Transverse colon (tissue), 4 donors: Measurements from ENCODE around the gene CFAP410. TPM values are rescaled to one million over a fixed set of nuclear protein-coding genes. Genes with fewer than 3 reads are reported as not detected.

ENCODE experiments used
- DNase-seq: peaks from one replicate; pipeline ENCODE4 v3.0.0-alpha.2; 2019
- H3K27ac ChIP-seq, 4 donors: fragments of 200-600 bp; sonication (generic); 2 replicates each; pipeline ENCODE4 v1.5.1; 2016 to 2018; ENCODE audit warnings: inconsistent platforms in 4 of 4
- H3K27me3 ChIP-seq: fragments of 200-600 bp; sonication (generic); 2 replicates; pipeline ENCODE4 v1.5.1; 2017; ENCODE audit warnings: inconsistent platforms
- H3K36me3 ChIP-seq, 4 donors: fragments of 200-600 bp; sonication (generic); 2 replicates each; pipeline ENCODE4 v1.5.1; 2017 to 2019; ENCODE audit warnings: inconsistent platforms in 4 of 4
- H3K4me1 ChIP-seq, 4 donors: fragments of 200-600 bp; sonication (generic); 2 replicates each; pipeline ENCODE4 v1.5.1; 2017 to 2020; ENCODE audit warnings: inconsistent platforms in 4 of 4
- H3K4me3 ChIP-seq, 4 donors: fragments of 200-600 bp; sonication (generic); 1 replicate in 1 of 4; 2 replicates in 3 of 4; pipeline versions ENCODE4 v1.5.1 to v1.6.1; 2017 to 2019; ENCODE audit warnings: inconsistent platforms in 4 of 4
- H3K9me3 ChIP-seq, 2 donors: fragments of 200-600 bp; sonication (generic); 2 replicates each; pipeline ENCODE4 v1.5.1; 2017 to 2019; ENCODE audit warnings: inconsistent platforms in 2 of 2
- EP300 ChIP-seq: sonication (generic); formaldehyde crosslinking; IDR thresholded peaks from one replicate; pipeline ENCODE4 v1.6.1; 2017; ENCODE audit warnings: antibody characterized with exemption, low read depth
- POLR2A ChIP-seq: fragments of 450-650 bp; IDR thresholded peaks from one replicate; pipeline ENCODE4 v1.6.1; 2016; ENCODE audit warnings: antibody characterized with exemption, mild to moderate bottlenecking, moderate library complexity
- POLR2AphosphoS5 ChIP-seq, 3 donors: sonication (generic); formaldehyde crosslinking; IDR thresholded peaks; one replicate each; pipeline ENCODE4 v1.6.1; 2016; ENCODE audit warnings: antibody characterized with exemption in 3 of 3
- WGBS, 2 donors: methylation state at CpG; one replicate each; pipeline ENCODE4 v1.1.5; 2018; ENCODE audit warnings: low coverage in 1 of 2; 5-methylcytosine and 5-hydroxymethylcytosine counted together
- in situ Hi-C, 4 donors: fragments of 200-750 bp; cut with MboI; loops; one replicate each; pipeline versions ENCODE4 v1.15.0 to v1.15.1; 2017; ENCODE audit warnings: low sequenced_read_pairs in 3 of 4, low pct_ligation_motif_present in 1 of 4, low pct_unique_long_range_greater_than_20kb in 1 of 4
- intact Hi-C: fragments of 100-400 bp; cut with DNase I; formaldehyde crosslinking; loops from one replicate; pipeline ENCODE4 v1.15.1; 2023; ENCODE audit warnings: low total_unique reads
- total RNA-seq, 4 donors: library from RNA; depleted of rRNA; stranded (reverse); fragments of >200 nt; gene quantifications; one replicate each; pipeline ENCODE4 v1.1.0, GENCODE V29; 2016
- TF ChIP-seq, protein P1 (sequence below), 5 experiments: fragments of 200-600 bp in 3 of 5; fragments of 450-650 bp in 2 of 5; sonication (generic) in 3 of 5; IDR thresholded peaks; 1 replicate in 2 of 5; 2 replicates in 3 of 5; pipeline ENCODE4 v1.5.1; 2016 to 2017; ENCODE audit warnings: antibody characterized with exemption in 5 of 5, inconsistent platforms in 3 of 5, mild to moderate bottlenecking in 2 of 5, moderate library complexity in 1 of 5

Gene CFAP410
- total RNA-seq, 4 donors from 2014 or later = 17.2 to 41.3 (median 32.2) TPM

DNA sequence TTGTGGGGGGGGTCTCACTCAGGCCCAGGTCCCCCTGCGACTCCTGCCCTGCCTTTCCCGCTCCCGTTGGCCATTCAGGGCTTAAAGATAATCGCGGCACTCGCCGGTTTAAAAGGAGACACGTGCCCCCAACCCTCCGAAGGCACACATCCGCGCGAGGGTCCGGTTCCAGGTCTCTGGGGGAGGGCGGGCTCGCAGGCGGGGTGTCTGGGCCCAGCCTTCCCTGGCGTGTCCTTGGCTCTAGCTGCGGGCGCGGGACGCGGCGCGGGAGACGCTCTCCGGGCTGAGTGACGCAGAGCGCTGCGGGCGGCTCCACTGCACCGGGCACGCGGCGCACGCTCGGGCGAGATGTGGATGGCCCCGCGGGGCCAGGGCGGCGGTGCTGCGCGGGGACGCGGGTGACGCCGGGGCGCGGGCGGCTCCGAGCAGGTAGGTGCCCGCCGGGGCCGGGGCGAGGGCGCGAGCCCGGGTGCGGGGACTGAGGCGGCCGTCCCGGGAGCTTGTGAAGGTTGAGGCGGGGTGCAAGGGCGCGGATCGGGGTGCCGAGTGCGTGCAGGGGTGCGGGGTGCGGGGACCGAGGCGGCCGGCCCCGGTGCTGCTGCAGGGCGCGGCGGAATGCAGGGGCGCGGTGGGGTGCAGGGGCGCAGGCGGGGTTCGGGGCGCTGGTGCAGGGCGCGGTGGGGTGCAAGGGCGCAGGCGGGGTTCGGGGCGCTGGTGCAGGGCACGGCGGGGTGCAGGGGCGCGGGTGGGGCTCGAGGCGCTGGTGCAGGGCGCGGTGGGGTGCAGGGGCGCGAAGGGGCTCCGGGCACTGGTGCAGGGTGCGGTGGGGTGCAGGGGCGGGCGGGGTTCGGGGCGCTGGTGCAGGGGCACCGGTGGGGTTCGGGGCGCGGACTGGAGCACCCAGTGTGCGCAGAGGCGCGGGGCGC lies 10.9 kb upstream of the CFAP410 start:
- TF ChIP-seq POLR2AphosphoS5 (IDR thresholded peaks at IDR 0.05) (no peak), POLR2A (no peak), EP300 (no peak)
- TF ChIP-seq, protein P1, sequence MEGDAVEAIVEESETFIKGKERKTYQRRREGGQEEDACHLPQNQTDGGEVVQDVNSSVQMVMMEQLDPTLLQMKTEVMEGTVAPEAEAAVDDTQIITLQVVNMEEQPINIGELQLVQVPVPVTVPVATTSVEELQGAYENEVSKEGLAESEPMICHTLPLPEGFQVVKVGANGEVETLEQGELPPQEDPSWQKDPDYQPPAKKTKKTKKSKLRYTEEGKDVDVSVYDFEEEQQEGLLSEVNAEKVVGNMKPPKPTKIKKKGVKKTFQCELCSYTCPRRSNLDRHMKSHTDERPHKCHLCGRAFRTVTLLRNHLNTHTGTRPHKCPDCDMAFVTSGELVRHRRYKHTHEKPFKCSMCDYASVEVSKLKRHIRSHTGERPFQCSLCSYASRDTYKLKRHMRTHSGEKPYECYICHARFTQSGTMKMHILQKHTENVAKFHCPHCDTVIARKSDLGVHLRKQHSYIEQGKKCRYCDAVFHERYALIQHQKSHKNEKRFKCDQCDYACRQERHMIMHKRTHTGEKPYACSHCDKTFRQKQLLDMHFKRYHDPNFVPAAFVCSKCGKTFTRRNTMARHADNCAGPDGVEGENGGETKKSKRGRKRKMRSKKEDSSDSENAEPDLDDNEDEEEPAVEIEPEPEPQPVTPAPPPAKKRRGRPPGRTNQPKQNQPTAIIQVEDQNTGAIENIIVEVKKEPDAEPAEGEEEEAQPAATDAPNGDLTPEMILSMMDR (IDR thresholded peaks at IDR 0.05) = no peak
- peak overlapping the region in 1 of 4 donors; percentile 2 for H3K4me3 ChIP-seq
- peaks cover 47% of the 10 kb centered on the region for H3K27me3 ChIP-seq

DNA sequence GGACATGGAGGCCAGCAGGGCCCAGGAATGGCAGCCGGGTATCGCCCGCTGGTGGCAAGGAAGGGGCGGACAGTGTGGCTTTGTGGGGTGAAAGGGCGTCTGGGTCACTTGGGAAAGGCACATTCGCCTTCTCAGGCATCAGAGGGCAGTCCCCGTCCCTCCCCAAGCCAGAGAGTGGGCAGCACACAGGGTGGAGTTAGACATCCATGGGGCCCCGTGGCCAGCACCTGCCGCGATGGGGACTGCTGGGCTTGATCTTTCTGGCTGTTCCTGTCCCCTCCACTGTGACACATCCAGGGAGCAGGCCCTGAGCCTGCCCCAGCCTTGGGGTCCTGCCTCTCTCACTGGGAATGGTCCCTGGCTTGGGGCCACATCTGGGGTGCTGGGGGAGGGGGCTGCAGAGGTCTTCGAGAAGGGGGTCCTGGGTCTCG lies 10.2 kb upstream of the CFAP410 start:
- TF ChIP-seq POLR2AphosphoS5 (IDR thresholded peaks at IDR 0.05) = no peak
- TF ChIP-seq EP300 = no peak
- TF ChIP-seq POLR2A = no peak
- TF ChIP-seq, protein P1 (IDR thresholded peaks at IDR 0.05) = no peak
- intact Hi-C loops (no loop called here), in situ Hi-C loops (loop anchor here in 1 of 4 donors (10.0 kb wide), 1 partner anchor 105 kb away; the partner anchor contains the start of gene LRRC3)
- H3K36me3 ChIP-seq = no peaks in the 10 kb centered on the region
- H3K4me3 ChIP-seq = no peak overlapping the region
- H3K27me3 ChIP-seq = peaks cover 47% of the 10 kb centered on the region
- no peaks in the 10 kb centered on the region for H3K9me3 ChIP-seq
- no peaks in the 10 kb centered on the region for H3K4me1 ChIP-seq
- DNase-seq = no peak
- no peak overlapping the region for H3K27ac ChIP-seq
- WGBS, 2 donors = 72% methylated on average over 11 of the region's 12 CpGs; no CpG with 5 or more reads in 1 of the 2 donors

More for the DNA sequence above, 10.9 kb upstream of the CFAP410 start:
- in situ Hi-C loops = loop anchor here in 2 of 4 donors (10.0 to 25.0 kb wide), 2 partner anchors 88 to 105 kb away; partner anchors contain the start of genes DNMT3L (in 1 of the 2) and LRRC3 (in 1 of the 2)
- H3K27ac ChIP-seq = no peak overlapping the region
- no peak for DNase-seq
- no peaks in the 10 kb centered on the region for H3K4me1 ChIP-seq
- intact Hi-C loops = no loop called here
- no peaks in the 10 kb centered on the region for H3K36me3 ChIP-seq
- WGBS, 2 donors = 18% methylated on average over 85 of the region's 113 CpGs; no CpG with 5 or more reads in 1 of the 2 donors
- no peaks in the 10 kb centered on the region for H3K9me3 ChIP-seq

DNA sequence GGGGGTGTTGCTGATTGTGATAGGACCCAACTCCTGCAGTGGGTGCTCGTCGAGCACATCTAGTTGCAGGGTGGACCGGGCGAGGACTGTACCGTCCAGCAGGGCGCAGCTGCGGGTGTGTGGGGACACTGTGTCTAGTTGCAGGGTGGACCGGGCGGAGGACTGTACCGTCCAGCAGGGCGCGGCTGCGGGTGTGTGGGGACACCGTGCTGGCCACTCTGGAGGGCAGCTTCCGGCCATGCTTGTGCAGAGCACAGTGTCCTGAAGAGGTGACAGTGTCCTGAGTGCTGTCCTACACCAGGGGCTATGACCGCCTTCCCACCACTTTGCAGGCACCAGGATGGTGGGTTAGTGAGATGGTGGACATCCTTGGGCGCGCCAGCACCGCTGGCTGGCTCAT lies 9.7 kb upstream of the CFAP410 start:
- no peaks in the 10 kb centered on the region for H3K4me1 ChIP-seq
- H3K4me3 ChIP-seq = no peak overlapping the region
- WGBS, 2 donors = 61% methylated on average over 17 of the region's 19 CpGs; no CpG with 5 or more reads in 1 of the 2 donors
- no peaks in the 10 kb centered on the region for H3K36me3 ChIP-seq
- peaks cover 47% of the 10 kb centered on the region for H3K27me3 ChIP-seq
- H3K9me3 ChIP-seq = no peaks in the 10 kb centered on the region
- H3K27ac ChIP-seq = no peak overlapping the region
- TF ChIP-seq, protein P1 (IDR thresholded peaks at IDR 0.05) = no peak
- TF ChIP-seq POLR2A = no peak
- in situ Hi-C loops = loop anchor here in 1 of 4 donors (10.0 kb wide), 1 partner anchor 106 kb away; the partner anchor contains the start of gene LRRC3
- intact Hi-C loops = no loop called here
- no peak for DNase-seq

DNA sequence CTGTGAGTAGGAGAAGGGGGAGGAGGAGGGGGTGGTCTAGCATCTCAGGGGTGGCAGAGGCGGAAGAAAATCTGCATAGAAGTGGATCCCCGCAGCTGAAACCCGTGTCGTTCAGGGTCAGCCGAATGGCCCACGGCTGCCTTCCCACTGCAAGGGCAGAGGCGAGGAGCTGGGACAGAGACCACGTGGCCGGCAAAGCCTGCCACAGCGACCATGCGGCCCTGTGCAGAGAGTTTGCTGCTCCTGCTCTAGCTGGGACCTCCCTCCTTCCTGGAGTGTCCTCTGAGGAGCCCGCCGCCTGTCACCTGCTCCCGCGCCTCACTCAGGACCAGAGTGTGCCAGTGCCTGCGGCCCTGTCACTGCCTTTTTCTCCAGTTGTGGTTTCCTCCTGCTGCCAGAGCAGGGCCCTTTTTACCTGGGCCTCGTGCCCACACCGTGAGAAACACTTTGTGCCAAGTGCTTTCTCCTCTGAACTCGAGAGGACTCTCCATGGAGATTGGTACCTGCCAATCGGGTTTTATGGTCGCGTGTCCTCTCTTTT lies 8.8 kb upstream of the CFAP410 start:
- Histone ChIP-seq H3K4me3 (no peak overlapping the region), H3K27me3 (peaks cover 47% of the 10 kb centered on the region), H3K27ac (no peak overlapping the region), H3K4me1 (no peaks in the 10 kb centered on the region), H3K9me3 (no peaks in the 10 kb centered on the region), H3K36me3 (no peaks in the 10 kb centered on the region)
- in situ Hi-C loops (loop anchor here in 1 of 4 donors (10.0 kb wide), 1 partner anchor 107 kb away; the partner anchor contains the start of gene LRRC3), intact Hi-C loops (no loop called here)
- WGBS, 2 donors = 53% methylated on average over 22 of the region's 22 CpGs; no CpG with 5 or more reads in 1 of the 2 donors
- no peak for DNase-seq
- TF ChIP-seq, protein P1 (IDR thresholded peaks at IDR 0.05) = no peak
